Right lobe of liver (tissue), 4 donors: ENCODE data around the gene MGME1.

Experiments used
- POLR2A ChIP-seq: fragments of 450-650 bp; IDR thresholded peaks from one replicate; pipeline ENCODE4 v1.6.1; 2017; ENCODE audit warnings: antibody characterized with exemption, mild to moderate bottlenecking
- TF ChIP-seq, protein P1 (sequence below), 4 donors: fragments of 200-600 bp in 3 of 4; fragments of 450-650 bp in 1 of 4; IDR thresholded peaks; one replicate each; pipeline versions ENCODE4 v1.5.1 to v1.8.0; 2016 to 2022; ENCODE audit warnings: antibody characterized with exemption in 4 of 4, mild to moderate bottlenecking in 2 of 4
- donor health status: DM: no; HTN: no; CAD: no.
- donor health status: DM: no; HTN: no; CAD: no.
- donor health status: DM: no; HTN: yes; CAD: no.

DNA sequence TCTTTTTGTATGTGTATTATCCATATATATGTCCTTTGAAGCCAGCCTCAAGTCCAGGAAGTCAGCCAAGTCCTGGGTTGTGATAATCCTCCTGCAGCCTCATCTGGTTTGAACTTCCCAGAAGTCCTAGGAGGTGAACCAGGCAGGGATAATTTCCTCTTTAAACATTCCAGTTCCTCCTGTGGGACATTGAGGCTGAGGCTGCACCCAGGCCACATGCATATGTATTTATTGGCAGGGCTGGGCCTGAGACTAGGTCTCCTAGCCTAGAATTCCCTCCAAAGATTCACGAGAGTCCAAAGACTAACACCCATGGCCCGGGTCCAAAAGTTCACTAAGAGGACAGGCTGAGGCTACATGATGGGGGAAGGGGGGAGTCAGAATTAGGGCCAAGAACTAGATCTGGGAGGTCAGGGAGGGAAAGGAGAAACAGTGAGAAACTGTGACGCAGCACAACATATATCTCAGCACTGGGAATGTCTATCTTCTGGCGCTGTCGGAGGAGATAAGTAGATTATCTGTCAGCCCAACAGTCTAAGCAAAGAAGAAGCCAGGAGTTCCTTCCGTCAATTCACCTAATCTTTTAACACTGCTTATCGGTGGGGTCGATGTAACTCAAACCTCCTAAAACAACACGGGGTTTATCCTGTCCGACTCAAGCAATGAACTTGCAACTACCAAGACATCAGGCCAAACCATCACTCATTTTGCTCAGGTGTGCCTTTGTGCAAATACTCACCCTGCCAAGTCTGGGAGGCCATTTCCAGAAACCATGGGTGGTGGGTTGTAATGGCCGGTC lies 43.5 kb upstream of the MGME1 start:
- TF ChIP-seq, protein P1, sequence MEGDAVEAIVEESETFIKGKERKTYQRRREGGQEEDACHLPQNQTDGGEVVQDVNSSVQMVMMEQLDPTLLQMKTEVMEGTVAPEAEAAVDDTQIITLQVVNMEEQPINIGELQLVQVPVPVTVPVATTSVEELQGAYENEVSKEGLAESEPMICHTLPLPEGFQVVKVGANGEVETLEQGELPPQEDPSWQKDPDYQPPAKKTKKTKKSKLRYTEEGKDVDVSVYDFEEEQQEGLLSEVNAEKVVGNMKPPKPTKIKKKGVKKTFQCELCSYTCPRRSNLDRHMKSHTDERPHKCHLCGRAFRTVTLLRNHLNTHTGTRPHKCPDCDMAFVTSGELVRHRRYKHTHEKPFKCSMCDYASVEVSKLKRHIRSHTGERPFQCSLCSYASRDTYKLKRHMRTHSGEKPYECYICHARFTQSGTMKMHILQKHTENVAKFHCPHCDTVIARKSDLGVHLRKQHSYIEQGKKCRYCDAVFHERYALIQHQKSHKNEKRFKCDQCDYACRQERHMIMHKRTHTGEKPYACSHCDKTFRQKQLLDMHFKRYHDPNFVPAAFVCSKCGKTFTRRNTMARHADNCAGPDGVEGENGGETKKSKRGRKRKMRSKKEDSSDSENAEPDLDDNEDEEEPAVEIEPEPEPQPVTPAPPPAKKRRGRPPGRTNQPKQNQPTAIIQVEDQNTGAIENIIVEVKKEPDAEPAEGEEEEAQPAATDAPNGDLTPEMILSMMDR (IDR thresholded peaks at IDR 0.05): no peak
- no peak for TF ChIP-seq POLR2A
